Purkinje cell (primary cell): ENCODE results near the gene TBC1D28. TPM values are rescaled to one million over a fixed set of nuclear protein-coding genes. Genes with fewer than 3 reads are reported as not detected.

Experiments
- polyA plus RNA-seq: library from polyadenylated mRNA; unstranded; fragments of >200 nt; fragmentation: Nextera tagmentation; gene quantifications from 2 replicates; pipeline ENCODE4 v1.2.1, GENCODE V29; 2014

The TBC1D28 gene
- not detected in 2 replicates for polyA plus RNA-seq

GRCh38 chr17:18644291-18644690 lies at the start of gene TBC1D28:
TBC1D28 (minus strand) TSS chr17:18644391; CDS start chr17:18641352, 3,039 bp downstream.

GRCh38 chr17:18681767-18682571 lies 37.8 kb upstream of the TBC1D28 start, which contains the start of gene FOXO3B:
FOXO3B (minus strand) TSS chr17:18682314; CDS start chr17:18681651, 663 bp downstream.

Other genes with a start within 250 kb of the TBC1D28 start
- gene LGALS9C, start 167.6 kb downstream of the TBC1D28 start, polyA plus RNA-seq = not detected in 2 replicates
- not detected in 2 replicates for gene FOXO3B, start 37.9 kb upstream of the TBC1D28 start, polyA plus RNA-seq
- gene FBXW10, start 99.7 kb upstream of the TBC1D28 start, polyA plus RNA-seq = 0.28 TPM in 1 of 2 replicates, not detected in the other
- gene TVP23B, start 136.8 kb upstream of the TBC1D28 start, polyA plus RNA-seq = 144 and 174 TPM in 2 replicates
- gene PRPSAP2, start 213.7 kb upstream of the TBC1D28 start, polyA plus RNA-seq = 20.1 and 23.9 TPM in 2 replicates